Hepatocyte (in vitro differentiated cells): Measurements from ENCODE around the gene HOXB3.

Source experiments
- CTCF ChIP-seq: fragments of 200-600 bp; sonication (generic); IDR thresholded peaks from 2 replicates; pipeline ENCODE4 v1.5.1; 2016; ENCODE audit warnings: antibody characterized with exemption, mild to moderate bottlenecking; ENCODE audit not compliant: poor library complexity
- EZH2 ChIP-seq: fragments of 200-600 bp; sonication (generic); IDR thresholded peaks from 2 replicates; pipeline ENCODE4 v1.6.1; 2016; ENCODE audit warnings: antibody characterized with exemption, mild to moderate bottlenecking, borderline replicate concordance

- TF ChIP-seq EZH2 (no peak), CTCF (no peak)
Observed at GRCh38 chr17:48515925-48516900, 73.8 kb downstream of the HOXB3 start.
